Astrocyte (in vitro differentiated cells and primary cell): ENCODE results near the gene HS3ST6.

Experiments used
- CTCF ChIP-seq: IDR thresholded peaks from 2 replicates; pipeline ENCODE4 v1.5.1; 2011; ENCODE audit warnings: low read depth, mild to moderate bottlenecking, inconsistent platforms, low read length, moderate library complexity; ENCODE audit not compliant: insufficient read depth
- EZH2 ChIP-seq: IDR thresholded peaks from 2 replicates; pipeline ENCODE4 v1.6.1; 2012; ENCODE audit warnings: mild to moderate bottlenecking, low read length, inconsistent platforms; ENCODE audit not compliant: insufficient read depth

GRCh38 chr16:1924095-1924494 lies 5.9 kb upstream of the HS3ST6 start:
- TF ChIP-seq CTCF: no peak
- no peak for TF ChIP-seq EZH2
